B cell (primary cell): ENCODE results near the gene PHTF2.

ENCODE experiments used
- EZH2 ChIP-seq: IDR thresholded peaks from 2 replicates; pipeline ENCODE4 v1.6.1; 2012; ENCODE audit warnings: borderline replicate concordance, low read depth, mild to moderate bottlenecking, moderate library complexity, low read length; ENCODE audit not compliant: insufficient read depth, poor library complexity, severe bottlenecking
- TF ChIP-seq, protein P1 (sequence below): fragments of 200-600 bp; IDR thresholded peaks from one replicate; pipeline ENCODE4 v1.8.0; 2022; ENCODE audit warnings: antibody characterized with exemption, mild to moderate bottlenecking

DNA sequence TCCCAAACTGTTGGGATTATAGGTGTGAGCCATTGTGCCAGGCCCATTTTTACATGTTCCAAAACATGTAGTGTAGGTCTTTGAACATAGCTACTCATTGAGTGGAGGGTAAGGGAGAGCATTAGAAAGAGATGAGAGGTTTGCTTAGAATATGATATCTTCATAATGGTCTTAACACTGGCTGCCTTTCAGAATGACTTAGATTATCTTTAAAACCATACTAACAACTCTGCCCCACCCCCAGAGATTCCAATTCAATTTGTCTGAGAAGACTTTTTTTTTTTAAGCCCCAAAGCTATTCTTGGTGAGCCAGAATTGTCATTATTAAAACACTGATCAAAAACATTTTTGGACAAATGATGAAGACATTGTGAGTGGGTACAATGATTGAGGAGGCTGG, 168.9 kb downstream of the PHTF2 start:
- TF ChIP-seq EZH2, result no peak
- TF ChIP-seq, protein P1, sequence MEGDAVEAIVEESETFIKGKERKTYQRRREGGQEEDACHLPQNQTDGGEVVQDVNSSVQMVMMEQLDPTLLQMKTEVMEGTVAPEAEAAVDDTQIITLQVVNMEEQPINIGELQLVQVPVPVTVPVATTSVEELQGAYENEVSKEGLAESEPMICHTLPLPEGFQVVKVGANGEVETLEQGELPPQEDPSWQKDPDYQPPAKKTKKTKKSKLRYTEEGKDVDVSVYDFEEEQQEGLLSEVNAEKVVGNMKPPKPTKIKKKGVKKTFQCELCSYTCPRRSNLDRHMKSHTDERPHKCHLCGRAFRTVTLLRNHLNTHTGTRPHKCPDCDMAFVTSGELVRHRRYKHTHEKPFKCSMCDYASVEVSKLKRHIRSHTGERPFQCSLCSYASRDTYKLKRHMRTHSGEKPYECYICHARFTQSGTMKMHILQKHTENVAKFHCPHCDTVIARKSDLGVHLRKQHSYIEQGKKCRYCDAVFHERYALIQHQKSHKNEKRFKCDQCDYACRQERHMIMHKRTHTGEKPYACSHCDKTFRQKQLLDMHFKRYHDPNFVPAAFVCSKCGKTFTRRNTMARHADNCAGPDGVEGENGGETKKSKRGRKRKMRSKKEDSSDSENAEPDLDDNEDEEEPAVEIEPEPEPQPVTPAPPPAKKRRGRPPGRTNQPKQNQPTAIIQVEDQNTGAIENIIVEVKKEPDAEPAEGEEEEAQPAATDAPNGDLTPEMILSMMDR, result no peak
